A549 (cell line): ENCODE results near the gene SYT3. TPM values are rescaled to one million over a fixed set of nuclear protein-coding genes. Genes with fewer than 3 reads are reported as not detected.
A peak's percentile ranks its signal among the peaks of the same experiment; 100 is the strongest.

Experiments used
- ATAC-seq, 2 experiments: fragments of 200-7000 bp in 1 of 2; fragments of >200 bp in 1 of 2; cut with Nextera tagmentation in 1 of 2; cut with Tn5 transposase in 1 of 2; 3 replicates each; pipeline versions ENCODE4 v1.8.0 to v1.9.1; 2018 to 2020; ENCODE audit warnings: mild to moderate bottlenecking in 1 of 2, moderate library complexity in 1 of 2
- CTCF ChIA-PET: fragments of 300-600 bp; sonication (Branson Sonifier 250); formaldehyde crosslinking; extraction: SDS; loops from one replicate; lab custom pipeline; 2021; ENCODE audit warnings: antibody characterized with exemption, inconsistent platforms; lab: Yijun Ruan, JAX
- POLR2A ChIA-PET: fragments of 350-600 bp; formaldehyde crosslinking; extraction: SDS; loops from one replicate; lab custom pipeline; 2021; ENCODE audit warnings: antibody characterized with exemption, inconsistent platforms; lab: Yijun Ruan, JAX
- DNase-seq, 2 experiments: peaks; one replicate each; pipeline versions ENCODE4 v3.0.0 to v3.0.0-alpha.2; 2011 to 2016; ENCODE audit warnings: low read depth in 1 of 2, low spot score in 1 of 2
- FAIRE-seq: peaks from 2 replicates; lab custom pipeline; 2011; peaks lifted over from hg19 to GRCh38; lab: Jason Lieb, UNC
- H3K27ac ChIP-seq, 2 experiments: fragments of >200 bp; sonication (Bioruptor Twin); formaldehyde crosslinking; 3 replicates each; pipeline ENCODE4 v1.5.1; 2016 to 2017
- H3K4me1 ChIP-seq: fragments of >200 bp; sonication (Bioruptor Twin); formaldehyde crosslinking; 3 replicates; pipeline ENCODE4 v1.6.1; 2016
- H3K4me2 ChIP-seq: fragments of >200 bp; sonication (Bioruptor Twin); formaldehyde crosslinking; 3 replicates; pipeline ENCODE4 v1.6.1; 2016
- H3K4me3 ChIP-seq: fragments of >200 bp; sonication (Bioruptor Twin); formaldehyde crosslinking; 3 replicates; pipeline ENCODE4 v1.5.1; 2016
- H3K9me3 ChIP-seq: fragments of >200 bp; sonication (Bioruptor Twin); formaldehyde crosslinking; 3 replicates; pipeline ENCODE4 v1.6.1; 2016
- BCL3 ChIP-seq: fragments of >200 bp; sonication (Bioruptor Twin); formaldehyde crosslinking; IDR thresholded peaks from 3 replicates; pipeline ENCODE4 v1.6.1; 2016
- E2F6 ChIP-seq: IDR thresholded peaks from 2 replicates; pipeline ENCODE4 v1.6.1; 2012; ENCODE audit warnings: low read depth, borderline replicate concordance
- ESRRA ChIP-seq: fragments of 150-350 bp; IDR thresholded peaks from 2 replicates; pipeline ENCODE4 v1.6.1; 2014; ENCODE audit warnings: mild to moderate bottlenecking, low read length, borderline replicate concordance
- FOSL2 ChIP-seq, 2 experiments: fragments of 450-650 bp in 1 of 2; fragments of >200 bp in 1 of 2; sonication (Bioruptor Twin) in 1 of 2; formaldehyde crosslinking; IDR thresholded peaks; 2 replicates each; pipeline versions ENCODE4 v1.5.0 to v1.6.1; 2016 to 2020; ENCODE audit warnings: mild to moderate bottlenecking in 1 of 2, moderate library complexity in 1 of 2
- HEYL ChIP-seq: fragments of 250-450 bp; sonication (Bioruptor Pico); IDR thresholded peaks from 2 replicates; pipeline ENCODE4 v1.8.0; 2021; ENCODE audit warnings: mild to moderate bottlenecking, moderate library complexity
- HOXB5 ChIP-seq: fragments of 250-450 bp; sonication (Bioruptor Pico); IDR thresholded peaks from 2 replicates; pipeline ENCODE4 v1.5.0; 2020; ENCODE audit warnings: mild to moderate bottlenecking, moderate library complexity
- JUN ChIP-seq, 2 experiments: fragments of >200 bp; sonication (Bioruptor Twin); formaldehyde crosslinking; IDR thresholded peaks; 2 replicates in 1 of 2; 3 replicates in 1 of 2; pipeline ENCODE4 v1.6.1; 2016 to 2017
- KDM1A ChIP-seq: fragments of 200-600 bp; sonication (generic); IDR thresholded peaks from 2 replicates; pipeline ENCODE4 v1.6.1; 2016; ENCODE audit warnings: low read depth, mild to moderate bottlenecking
- KDM5A ChIP-seq: fragments of 200-600 bp; sonication (generic); IDR thresholded peaks from 2 replicates; pipeline ENCODE4 v1.6.1; 2016; ENCODE audit warnings: antibody characterized with exemption, mild to moderate bottlenecking
- MAFK ChIP-seq: fragments of 450-650 bp; IDR thresholded peaks from 2 replicates; pipeline ENCODE4 v1.6.1; 2014; ENCODE audit not compliant: partially characterized antibody
- MAZ ChIP-seq: fragments of 150-350 bp; IDR thresholded peaks from 2 replicates; pipeline ENCODE4 v1.6.1; 2014; ENCODE audit warnings: antibody characterized with exemption, low read depth, low read length, borderline replicate concordance
- MYC ChIP-seq: IDR thresholded peaks from 2 replicates; pipeline ENCODE4 v1.6.1; 2012; ENCODE audit warnings: mild to moderate bottlenecking, inconsistent platforms, low read length, improper control_type of control experiment, borderline replicate concordance
- NFE2L2 ChIP-seq: fragments of 150-350 bp; conservative IDR thresholded peaks from 2 replicates; pipeline ENCODE4 v1.6.1; 2014; ENCODE audit warnings: low read length
- NPAS2 ChIP-seq: fragments of 250-450 bp; sonication (Bioruptor Pico); IDR thresholded peaks from 2 replicates; pipeline ENCODE4 v1.8.0; 2022; ENCODE audit warnings: mild to moderate bottlenecking, moderate library complexity, borderline replicate concordance
- PHF8 ChIP-seq: fragments of 200-600 bp; sonication (generic); IDR thresholded peaks from 2 replicates; pipeline ENCODE4 v1.6.1; 2016; ENCODE audit warnings: low read depth, mild to moderate bottlenecking, antibody characterized with exemption, moderate library complexity, borderline replicate concordance
- POLR2AphosphoS2 ChIP-seq: conservative IDR thresholded peaks from 2 replicates; pipeline ENCODE4 v1.6.1; 2012; ENCODE audit warnings: low read length, improper control_type of control experiment, inconsistent platforms
- RAD21 ChIP-seq, 2 experiments: fragments of >200 bp in 1 of 2; sonication (Bioruptor Twin) in 1 of 2; formaldehyde crosslinking in 1 of 2; IDR thresholded peaks in 1 of 2; conservative IDR thresholded peaks in 1 of 2; 2 replicates in 1 of 2; 3 replicates in 1 of 2; pipeline ENCODE4 v1.6.1; 2012 to 2018; ENCODE audit warnings: inconsistent platforms in 1 of 2
- RARB ChIP-seq: fragments of 250-450 bp; sonication (Bioruptor Pico); IDR thresholded peaks from 2 replicates; pipeline ENCODE4 v1.8.0; 2021; ENCODE audit warnings: mild to moderate bottlenecking, moderate library complexity
- RCOR1 ChIP-seq: fragments of 150-350 bp; IDR thresholded peaks from 2 replicates; pipeline ENCODE4 v1.6.1; 2014; ENCODE audit warnings: antibody characterized with exemption, low read length, low read depth
- REST ChIP-seq: fragments of 200-600 bp; sonication (generic); IDR thresholded peaks from 2 replicates; pipeline ENCODE4 v1.6.1; 2016; ENCODE audit warnings: antibody characterized with exemption, mild to moderate bottlenecking, moderate library complexity
- WGBS: methylation state at CpG from one replicate; pipeline ENCODE4 v1.1.6; 2017; ENCODE audit errors: missing lambda C conversion rate; 5-methylcytosine and 5-hydroxymethylcytosine counted together
- polyA plus RNA-seq, 4 experiments: library from polyadenylated mRNA; depleted of rRNA in 3 of 4; stranded (reverse); fragments of >200 nt; fragmentation: RNase III in 1 of 4; extraction: RNeasy Plus Mini Kit Qiagen cat#74134 plus additional on column Dnase treatment in 1 of 4; gene quantifications; 2 replicates in 3 of 4; 3 replicates in 1 of 4; pipeline ENCODE4 v1.2.3, GENCODE V29; 2011 to 2017

The SYT3 gene
- polyA plus RNA-seq, 2 of the 4 experiments (the other 2 are of a cell fraction), result 0.25 to 1.1 TPM

GRCh38 chr19:50649433-50650391 is 10.0 kb upstream of the SYT3 start, which contains the start of gene C19orf81:
Gene C19orf81 (plus strand): TSS chr19:50649445. CDS start chr19:50649445, 0 bp downstream.
- ChIA-PET CTCF (interaction anchor here (0.6 to 1.7 kb wide), 3 partner anchors 16 to 114 kb away, joined by 3 to 5 read pairs (median 4); no protein-coding TSS in a partner anchor), POLR2A (interaction anchor here (2.0 kb wide), 1 partner anchor 8 kb away, joined by 6 read pairs; no protein-coding TSS in a partner anchor)
- 0 out of 6 replicates have a peak within 1 kb of the TSS, but pooled peaks of 1 of the 2 experiments have one; percentile 16 for H3K27ac ChIP-seq
- WGBS, result 51% methylated on average over 7 of the region's 7 CpGs
- no peak within 1 kb of the TSS for H3K4me3 ChIP-seq
- no peak for TF ChIP-seq KDM5A
- TF ChIP-seq RARB, result no peak
- no peak for TF ChIP-seq MAFK
- no peak for TF ChIP-seq REST
- TF ChIP-seq RAD21 (conservative IDR thresholded peaks at IDR 0.05 in 1 of 2, IDR thresholded peaks at IDR 0.05 in 1 of 2), result no peak
- TF ChIP-seq BCL3, result no peak
- no peak for TF ChIP-seq ESRRA
- TF ChIP-seq E2F6, result no peak
- no peak for TF ChIP-seq RCOR1
- no peak for TF ChIP-seq KDM1A
- TF ChIP-seq MAZ, result no peak
- no peak for TF ChIP-seq NFE2L2
- no peak for TF ChIP-seq HOXB5 (CRISPR knock-in tag)
- no peak for TF ChIP-seq HEYL (CRISPR knock-in tag)
- TF ChIP-seq FOSL2 (IDR thresholded peaks at IDR 0.05), result no peak
- no peak for TF ChIP-seq FOSL2 (CRISPR knock-in tag; IDR thresholded peaks at IDR 0.05)
- TF ChIP-seq JUN (IDR thresholded peaks at IDR 0.05), result no peak
- TF ChIP-seq POLR2AphosphoS2, result no peak
- no peak for TF ChIP-seq MYC
- TF ChIP-seq PHF8, result no peak
- TF ChIP-seq NPAS2 (CRISPR knock-in tag), result no peak
- peaks cover 20% of the 10 kb centered on the region for H3K4me1 ChIP-seq
- FAIRE-seq (no peak), ATAC-seq (peak; percentile 47 to 81; a peak in 5 of 6 replicates), DNase-seq (peak; percentile 68 to 72)
- H3K9me3 ChIP-seq, result peaks cover 3% of the 10 kb centered on the region; the same call in 2 of the 3 replicates
- peak within 1 kb of the TSS; percentile 31; the same call in 1 of the 3 replicates for H3K4me2 ChIP-seq
